Measurements from ENCODE around the gene UNC93A.

GRCh38 chr6:167337675-167338449, 46.7 kb downstream of the UNC93A start:
- TF ChIP-seq CTCF (IDR thresholded peaks at IDR 0.05), result no peak
- no peak for TF ChIP-seq POLR2AphosphoS5 (IDR thresholded peaks at IDR 0.05)
- TF ChIP-seq POLR2A (IDR thresholded peaks at IDR 0.05), result no peak

Measured in upper lobe of left lung (tissue), 4 donors.